GM13977 (cell line): Measurements from ENCODE around the gene AUTS2.

Source experiments
- DNase-seq: peaks from one replicate; pipeline ENCODE4 v3.0.0; 2012; ENCODE audit warnings: low spot score
- CTCF ChIP-seq: IDR thresholded peaks from 2 replicates; pipeline ENCODE4 v1.5.1; 2012; ENCODE audit warnings: mild to moderate bottlenecking, control low read depth; ENCODE audit not compliant: insufficient read depth; ENCODE audit errors: extremely low read depth, missing control alignments
- in situ Hi-C: fragments of 300-500 bp; cut with MboI; formaldehyde crosslinking; loops from one replicate; pipeline ENCODE4 v1.12.0; 2022; ENCODE audit warnings: low sequenced_read_pairs, low pct_unique_long_range_greater_than_20kb, mixed read lengths, inconsistent platforms; ENCODE audit not compliant: unreplicated experiment

AUTS2 gene

GRCh38 chr7:70343519-70343918 is 745.2 kb downstream of the AUTS2 start:
- TF ChIP-seq CTCF = no peak
- DNase-seq = no peak
- in situ Hi-C loops = loop anchor here (25.0 kb wide), 1 partner anchor 344 kb away; no protein-coding TSS in a partner anchor

GRCh38 chr7:70344726-70345125 is 746.5 kb downstream of the AUTS2 start:
- no peak for TF ChIP-seq CTCF
- in situ Hi-C loops = loop anchor here (25.0 kb wide), 1 partner anchor 343 kb away; no protein-coding TSS in a partner anchor
- DNase-seq = no peak

GRCh38 chr7:70346844-70347462 is 748.7 kb downstream of the AUTS2 start:
- DNase-seq = no peak
- no peak for TF ChIP-seq CTCF
- in situ Hi-C loops = loop anchor here (25.0 kb wide), 1 partner anchor 340 kb away; no protein-coding TSS in a partner anchor

- peak; percentile 58 for DNase-seq
- in situ Hi-C loops = loop anchor here (25.0 kb wide), 1 partner anchor 340 kb away; no protein-coding TSS in a partner anchor
- TF ChIP-seq CTCF = no peak
Observed at GRCh38 chr7:70347463-70348254, 749.4 kb downstream of the AUTS2 start.

- DNase-seq = no peak
- in situ Hi-C loops = loop anchor here (25.0 kb wide), 1 partner anchor 338 kb away; no protein-coding TSS in a partner anchor
- TF ChIP-seq CTCF = no peak
Observed at GRCh38 chr7:70349031-70349430, 750.8 kb downstream of the AUTS2 start.

GRCh38 chr7:70349819-70350218 is 751.5 kb downstream of the AUTS2 start:
- no peak for TF ChIP-seq CTCF
- DNase-seq = no peak
- in situ Hi-C loops = loop anchor here (25.0 kb wide), 1 partner anchor 337 kb away; no protein-coding TSS in a partner anchor
